Stimulated activated CD4-positive, alpha-beta T cell treated with anti-CD3 and anti-CD28 coated beads, Interleukin-2, amount 100 ng/mL, for 48 hours (primary cell): Measurements from ENCODE around the gene NCOA1.
"Not testable (repeated sequence)": the region's sequence is repeated elsewhere in the genome, so short reads cannot be mapped to it uniquely, and the experiment has no call there.

Source experiments
- DNase-seq, 2 donors: peaks; one replicate each; pipeline ENCODE4 v3.0.0-alpha.2; 2020

The NCOA1 gene

GRCh38 chr2:24542269-24542872 lies 51.3 kb downstream of the NCOA1 start:
- DNase-seq = no peak

GRCh38 chr2:24543252-24543651 lies 52.2 kb downstream of the NCOA1 start:
- DNase-seq = no peak

- no peak for DNase-seq
Observed at GRCh38 chr2:24544456-24545115, 53.5 kb downstream of the NCOA1 start.

GRCh38 chr2:24546669-24547068 lies 55.6 kb downstream of the NCOA1 start:
- no peak for DNase-seq

DNA sequence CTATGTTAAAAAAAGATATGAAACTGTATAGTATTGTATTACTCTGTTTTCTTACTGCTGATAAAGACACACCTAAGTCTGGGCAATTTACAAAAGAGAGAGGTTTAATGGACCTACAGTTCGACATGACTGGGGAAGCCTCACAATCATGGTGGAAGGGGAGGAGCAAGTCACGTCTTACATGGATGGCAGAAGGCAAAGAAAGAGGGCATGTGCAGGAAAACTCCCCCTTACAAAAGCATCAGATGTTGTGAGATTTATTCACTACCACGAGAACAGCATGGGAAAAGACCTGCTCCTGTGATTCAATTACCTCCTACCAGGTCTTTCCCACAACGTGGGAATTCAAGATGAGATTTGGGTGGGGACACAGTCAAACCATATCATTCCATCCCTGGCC lies 57.0 kb downstream of the NCOA1 start:
- DNase-seq = no peak

- DNase-seq = not testable (repeated sequence)
Observed at GRCh38 chr2:24550301-24550700, 59.2 kb downstream of the NCOA1 start.

DNA sequence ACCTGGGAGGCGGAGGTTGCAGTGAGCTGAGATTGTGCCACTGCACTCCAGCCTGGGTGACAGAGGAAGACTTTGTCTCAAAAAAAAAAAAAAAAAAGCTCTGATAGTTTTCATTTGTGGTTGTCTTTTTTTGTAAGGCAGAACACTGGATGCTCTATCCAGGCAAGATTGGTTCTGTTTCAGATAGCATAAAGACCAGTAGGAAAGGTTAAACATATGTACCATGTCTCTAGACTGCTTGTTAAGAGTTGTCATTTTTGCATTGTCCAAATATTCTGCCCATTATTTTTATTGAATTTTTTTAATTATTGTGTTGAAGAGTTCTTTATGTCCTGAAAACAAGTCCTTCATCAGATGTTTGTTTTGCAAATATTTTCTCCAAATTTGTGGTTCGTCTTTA lies 60.0 kb downstream of the NCOA1 start:
- no peak for DNase-seq

GRCh38 chr2:24552836-24553235 lies 61.8 kb downstream of the NCOA1 start:
- DNase-seq = no peak

- DNase-seq = no peak
Observed at GRCh38 chr2:24558781-24559472, 67.9 kb downstream of the NCOA1 start.

DNA sequence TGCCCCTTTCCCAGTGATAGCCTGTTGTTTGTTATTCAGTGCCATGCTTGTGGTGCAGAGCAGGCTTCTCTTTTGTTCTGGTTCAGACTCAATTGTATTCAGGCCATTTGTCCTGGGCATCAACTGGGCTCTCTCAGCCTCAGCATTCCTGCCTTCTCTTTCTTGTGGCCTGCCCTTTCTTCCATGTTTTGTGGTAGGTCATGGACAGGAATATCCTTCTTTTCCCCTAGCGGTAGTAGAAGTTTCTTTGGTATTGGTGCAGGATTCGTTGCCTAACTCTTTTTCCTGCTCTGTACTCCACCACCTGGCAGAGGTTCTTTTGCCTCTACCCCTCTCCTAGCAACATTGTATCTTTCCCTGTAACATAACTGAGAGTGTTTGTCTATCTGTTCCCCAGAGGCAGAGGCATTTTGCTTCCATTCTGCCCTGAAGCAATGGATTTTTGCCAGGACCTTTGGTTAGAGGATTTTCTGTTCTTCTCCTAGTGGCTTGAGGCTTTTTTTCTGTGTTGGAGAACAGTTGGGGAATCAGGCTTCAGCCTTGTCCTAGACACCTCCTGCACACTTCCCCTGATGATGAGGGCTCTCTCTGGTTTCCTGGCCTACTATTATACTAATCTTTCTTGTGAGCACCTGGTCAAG lies 68.5 kb downstream of the NCOA1 start:
- DNase-seq = no peak

GRCh38 chr2:24565537-24565936 lies 74.5 kb downstream of the NCOA1 start:
- no peak for DNase-seq

GRCh38 chr2:24566209-24566608 lies 75.2 kb downstream of the NCOA1 start:
- no peak for DNase-seq

GRCh38 chr2:24566630-24567029 lies 75.6 kb downstream of the NCOA1 start:
- no peak for DNase-seq

DNA sequence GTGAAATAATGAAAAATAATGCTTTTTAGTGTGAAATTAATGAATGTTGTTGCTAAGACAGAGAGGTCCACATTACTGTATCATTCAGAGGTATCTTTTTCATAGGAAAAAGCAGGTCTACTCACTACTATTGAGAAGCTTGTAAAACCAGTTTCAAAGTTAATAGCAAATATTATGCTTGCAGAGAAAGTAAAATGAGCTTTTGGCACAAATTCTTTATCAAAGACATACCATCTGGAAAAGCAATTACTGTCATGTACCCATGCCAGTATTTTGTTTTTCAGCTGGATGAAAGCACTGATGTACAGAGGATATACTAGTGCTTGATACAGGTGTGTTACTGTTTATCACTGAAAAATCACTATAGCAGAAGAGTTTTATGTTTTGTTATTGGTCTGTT lies 77.5 kb downstream of the NCOA1 start:
- no peak for DNase-seq

DNA sequence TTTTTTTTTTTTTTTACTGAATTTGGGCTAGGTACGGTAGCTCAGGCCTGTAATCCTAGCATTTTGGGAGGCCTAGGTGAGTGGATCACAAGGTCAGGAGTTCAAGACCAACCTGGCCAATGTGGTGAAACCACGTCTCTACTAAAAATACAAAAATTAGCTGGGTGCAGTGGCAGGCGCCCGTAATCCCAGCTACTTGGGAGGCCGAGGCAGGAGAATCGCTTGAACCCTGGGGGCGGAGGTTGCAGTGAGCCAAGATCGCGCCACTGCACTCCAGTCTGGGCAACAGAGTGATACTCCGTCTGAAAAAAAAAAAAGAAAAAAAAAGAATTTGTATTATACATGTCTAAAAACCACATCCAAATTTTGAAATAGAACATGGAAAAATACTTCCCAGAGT lies 78.5 kb downstream of the NCOA1 start:
- not testable (repeated sequence) for DNase-seq

DNA sequence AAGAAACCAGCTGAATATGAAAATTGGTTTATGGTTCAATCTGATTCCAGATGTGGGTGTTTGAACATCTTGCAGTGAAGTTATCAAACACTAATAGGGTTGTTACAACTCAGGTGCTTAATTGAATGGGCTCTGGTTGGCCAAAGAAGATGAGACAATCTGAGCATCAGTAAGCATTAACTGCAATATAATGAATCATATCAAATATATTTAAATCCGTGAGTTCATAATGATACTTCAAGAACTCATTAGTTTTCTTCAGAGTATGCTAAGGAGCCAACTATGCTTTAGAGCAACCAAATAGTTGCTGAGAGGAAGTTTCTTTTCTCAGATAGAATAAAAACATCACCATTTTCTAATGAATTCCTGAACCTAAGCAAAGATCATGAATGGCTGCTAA lies 79.2 kb downstream of the NCOA1 start:
- DNase-seq = no peak

DNA sequence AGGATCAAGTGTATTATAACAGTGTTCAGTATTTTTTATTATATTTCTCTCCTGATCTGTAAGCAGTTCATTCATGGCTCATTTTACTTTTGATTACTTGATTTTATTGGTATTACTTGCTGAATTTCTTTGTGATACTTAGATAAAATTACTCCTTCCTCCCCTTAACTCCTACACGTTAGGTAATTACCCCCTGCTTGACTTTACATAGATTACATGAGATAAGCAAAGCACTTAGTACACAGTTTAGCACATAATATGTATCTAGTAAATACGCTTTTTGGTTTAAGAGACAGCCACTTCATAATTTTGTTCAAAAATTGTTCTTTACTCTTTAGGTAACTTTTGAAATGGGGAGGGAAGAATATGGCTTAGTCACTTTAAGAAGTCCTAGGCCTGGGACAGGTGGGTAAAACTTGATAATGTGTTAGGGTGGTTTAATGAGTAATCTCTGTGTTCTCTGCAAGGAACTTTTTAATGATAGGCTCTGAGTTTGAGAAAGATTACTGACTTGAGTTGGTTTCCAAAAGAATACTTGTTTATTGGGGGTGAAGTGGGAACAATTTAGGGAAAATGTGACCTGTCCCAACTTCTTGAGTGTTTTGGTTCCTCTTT lies 80.9 kb downstream of the NCOA1 start:
- no peak for DNase-seq

GRCh38 chr2:24576146-24576545 lies 85.1 kb downstream of the NCOA1 start:
- no peak for DNase-seq

DNA sequence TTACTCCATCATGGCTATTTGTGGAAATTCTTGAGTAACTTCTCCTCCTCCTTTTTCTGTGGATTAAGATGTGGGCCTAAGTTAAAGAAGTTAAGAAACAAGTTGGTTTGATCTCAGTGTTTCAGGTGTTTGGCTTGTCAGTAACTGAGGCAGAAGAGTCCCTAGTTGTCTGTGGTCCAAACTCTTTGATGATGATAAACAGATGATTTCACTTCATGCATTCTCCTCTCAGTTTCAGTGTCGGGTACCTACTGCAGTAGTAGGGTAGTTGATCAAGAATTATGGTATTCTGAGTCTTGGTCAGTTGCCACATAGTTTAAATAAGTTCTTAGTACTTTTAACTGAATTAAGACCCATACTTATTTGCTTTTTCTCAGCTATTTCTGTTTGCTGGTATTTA lies 85.6 kb downstream of the NCOA1 start:
- DNase-seq = no peak

DNA sequence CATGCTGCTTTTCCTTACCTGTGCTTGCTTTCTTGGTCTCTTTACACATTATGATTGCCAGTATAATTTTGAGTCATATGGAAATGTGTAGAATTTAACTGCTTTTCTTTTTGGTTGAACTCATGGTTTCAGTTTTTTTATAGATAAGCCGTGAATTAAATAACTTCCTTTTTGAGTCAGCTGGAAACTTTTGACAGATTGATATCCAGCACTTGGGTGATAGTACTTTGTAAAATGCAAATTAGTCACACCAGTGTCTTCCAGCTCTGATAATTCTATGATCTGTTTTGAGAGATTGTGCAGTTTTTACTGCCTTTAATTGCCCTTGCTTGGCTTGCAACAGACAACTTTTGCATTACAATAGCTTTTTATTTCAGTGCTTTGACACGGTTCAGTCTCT lies 86.4 kb downstream of the NCOA1 start:
- no peak for DNase-seq

- DNase-seq = no peak
Observed at GRCh38 chr2:24579053-24579803, 88.2 kb downstream of the NCOA1 start.

- DNase-seq = no peak
Observed at GRCh38 chr2:24580561-24580960, 89.5 kb downstream of the NCOA1 start.

GRCh38 chr2:24581971-24582370 lies 90.9 kb downstream of the NCOA1 start:
- DNase-seq = not testable (repeated sequence)
